ENCODE results near the gene SHLD1.

- TF ChIP-seq YY1 (IDR thresholded peaks at IDR 0.05; ENCODE audit: low read depth) (no peak), TAF1 (IDR thresholded peaks at IDR 0.05; ENCODE audit: low read depth) (no peak), EP300 (IDR thresholded peaks at IDR 0.05; ENCODE audit: borderline replicate concordance) (no peak), CEBPB (IDR thresholded peaks at IDR 0.05) (no peak), MAX (IDR thresholded peaks at IDR 0.05) (no peak), FOXM1 (IDR thresholded peaks at IDR 0.05; ENCODE audit: borderline replicate concordance, low read depth) (no peak), TCF12 (IDR thresholded peaks at IDR 0.05; ENCODE audit: low read depth) (no peak), EGR1 (IDR thresholded peaks at IDR 0.05) (no peak), TEAD4 (IDR thresholded peaks at IDR 0.05) (no peak), CREB1 (IDR thresholded peaks at IDR 0.05; ENCODE audit: low read depth) (no peak)
- TF ChIP-seq, protein P1, sequence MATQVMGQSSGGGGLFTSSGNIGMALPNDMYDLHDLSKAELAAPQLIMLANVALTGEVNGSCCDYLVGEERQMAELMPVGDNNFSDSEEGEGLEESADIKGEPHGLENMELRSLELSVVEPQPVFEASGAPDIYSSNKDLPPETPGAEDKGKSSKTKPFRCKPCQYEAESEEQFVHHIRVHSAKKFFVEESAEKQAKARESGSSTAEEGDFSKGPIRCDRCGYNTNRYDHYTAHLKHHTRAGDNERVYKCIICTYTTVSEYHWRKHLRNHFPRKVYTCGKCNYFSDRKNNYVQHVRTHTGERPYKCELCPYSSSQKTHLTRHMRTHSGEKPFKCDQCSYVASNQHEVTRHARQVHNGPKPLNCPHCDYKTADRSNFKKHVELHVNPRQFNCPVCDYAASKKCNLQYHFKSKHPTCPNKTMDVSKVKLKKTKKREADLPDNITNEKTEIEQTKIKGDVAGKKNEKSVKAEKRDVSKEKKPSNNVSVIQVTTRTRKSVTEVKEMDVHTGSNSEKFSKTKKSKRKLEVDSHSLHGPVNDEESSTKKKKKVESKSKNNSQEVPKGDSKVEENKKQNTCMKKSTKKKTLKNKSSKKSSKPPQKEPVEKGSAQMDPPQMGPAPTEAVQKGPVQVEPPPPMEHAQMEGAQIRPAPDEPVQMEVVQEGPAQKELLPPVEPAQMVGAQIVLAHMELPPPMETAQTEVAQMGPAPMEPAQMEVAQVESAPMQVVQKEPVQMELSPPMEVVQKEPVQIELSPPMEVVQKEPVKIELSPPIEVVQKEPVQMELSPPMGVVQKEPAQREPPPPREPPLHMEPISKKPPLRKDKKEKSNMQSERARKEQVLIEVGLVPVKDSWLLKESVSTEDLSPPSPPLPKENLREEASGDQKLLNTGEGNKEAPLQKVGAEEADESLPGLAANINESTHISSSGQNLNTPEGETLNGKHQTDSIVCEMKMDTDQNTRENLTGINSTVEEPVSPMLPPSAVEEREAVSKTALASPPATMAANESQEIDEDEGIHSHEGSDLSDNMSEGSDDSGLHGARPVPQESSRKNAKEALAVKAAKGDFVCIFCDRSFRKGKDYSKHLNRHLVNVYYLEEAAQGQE (IDR thresholded peaks at IDR 0.05; ENCODE audit: low read depth), result no peak
Observed at GRCh38 chr20:5880326-5880725, 130.1 kb downstream of the SHLD1 start.

All from Ishikawa (cell line).